A549 (cell line): Measurements from ENCODE around the gene RANBP3. TPM values are rescaled to one million over a fixed set of nuclear protein-coding genes. Genes with fewer than 3 reads are reported as not detected.

Source experiments
- ATAC-seq, 2 experiments: fragments of 200-7000 bp in 1 of 2; fragments of >200 bp in 1 of 2; cut with Nextera tagmentation in 1 of 2; cut with Tn5 transposase in 1 of 2; 3 replicates each; pipeline versions ENCODE4 v1.8.0 to v1.9.1; 2018 to 2020; ENCODE audit warnings: mild to moderate bottlenecking in 1 of 2, moderate library complexity in 1 of 2
- CTCF ChIA-PET: fragments of 300-600 bp; sonication (Branson Sonifier 250); formaldehyde crosslinking; extraction: SDS; loops from one replicate; lab custom pipeline; 2021; ENCODE audit warnings: antibody characterized with exemption, inconsistent platforms; lab: Yijun Ruan, JAX
- POLR2A ChIA-PET: fragments of 350-600 bp; formaldehyde crosslinking; extraction: SDS; loops from one replicate; lab custom pipeline; 2021; ENCODE audit warnings: antibody characterized with exemption, inconsistent platforms; lab: Yijun Ruan, JAX
- DNase-seq, 2 experiments: peaks; one replicate each; pipeline versions ENCODE4 v3.0.0 to v3.0.0-alpha.2; 2011 to 2016; ENCODE audit warnings: low read depth in 1 of 2, low spot score in 1 of 2
- FAIRE-seq: peaks from 2 replicates; lab custom pipeline; 2011; peaks lifted over from hg19 to GRCh38; lab: Jason Lieb, UNC
- H3K27ac ChIP-seq, 2 experiments: fragments of >200 bp; sonication (Bioruptor Twin); formaldehyde crosslinking; 3 replicates each; pipeline ENCODE4 v1.5.1; 2016 to 2017
- H3K4me1 ChIP-seq: fragments of >200 bp; sonication (Bioruptor Twin); formaldehyde crosslinking; 3 replicates; pipeline ENCODE4 v1.6.1; 2016
- H3K4me2 ChIP-seq: fragments of >200 bp; sonication (Bioruptor Twin); formaldehyde crosslinking; 3 replicates; pipeline ENCODE4 v1.6.1; 2016
- H3K4me3 ChIP-seq: fragments of >200 bp; sonication (Bioruptor Twin); formaldehyde crosslinking; 3 replicates; pipeline ENCODE4 v1.5.1; 2016
- H3K9me3 ChIP-seq: fragments of >200 bp; sonication (Bioruptor Twin); formaldehyde crosslinking; 3 replicates; pipeline ENCODE4 v1.6.1; 2016
- BCL3 ChIP-seq: fragments of >200 bp; sonication (Bioruptor Twin); formaldehyde crosslinking; IDR thresholded peaks from 3 replicates; pipeline ENCODE4 v1.6.1; 2016
- BHLHE40 ChIP-seq: IDR thresholded peaks from 2 replicates; pipeline ENCODE4 v1.6.1; 2012; ENCODE audit warnings: low read depth, low read length, inconsistent platforms
- CEBPB ChIP-seq, 2 experiments: fragments of >200 bp in 1 of 2; sonication (Bioruptor Twin) in 1 of 2; formaldehyde crosslinking in 1 of 2; IDR thresholded peaks; 2 replicates each; pipeline ENCODE4 v1.6.1; 2012 to 2016
- E2F6 ChIP-seq: IDR thresholded peaks from 2 replicates; pipeline ENCODE4 v1.6.1; 2012; ENCODE audit warnings: low read depth, borderline replicate concordance
- EHMT2 ChIP-seq: fragments of 200-600 bp; sonication (generic); IDR thresholded peaks from 2 replicates; pipeline ENCODE4 v1.6.1; 2016; ENCODE audit warnings: antibody characterized with exemption, low read depth, mild to moderate bottlenecking, moderate library complexity
- EP300 ChIP-seq, 2 experiments: fragments of >200 bp; sonication (Bioruptor Twin); formaldehyde crosslinking; IDR thresholded peaks; 2 replicates in 1 of 2; 3 replicates in 1 of 2; pipeline ENCODE4 v1.6.1; 2016 to 2017
- FOSL2 ChIP-seq, 2 experiments: fragments of 450-650 bp in 1 of 2; fragments of >200 bp in 1 of 2; sonication (Bioruptor Twin) in 1 of 2; formaldehyde crosslinking; IDR thresholded peaks; 2 replicates each; pipeline versions ENCODE4 v1.5.0 to v1.6.1; 2016 to 2020; ENCODE audit warnings: mild to moderate bottlenecking in 1 of 2, moderate library complexity in 1 of 2
- GATA3 ChIP-seq: IDR thresholded peaks from 2 replicates; pipeline ENCODE4 v1.6.1; 2012; ENCODE audit warnings: borderline replicate concordance
- HDAC2 ChIP-seq: fragments of 200-600 bp; sonication (generic); IDR thresholded peaks from 2 replicates; pipeline ENCODE4 v1.6.1; 2016
- HOXB13 ChIP-seq: fragments of 250-450 bp; sonication (Bioruptor Pico); IDR thresholded peaks from 2 replicates; pipeline ENCODE4 v1.5.0; 2020; ENCODE audit warnings: low read depth, mild to moderate bottlenecking, moderate library complexity
- JUN ChIP-seq, 2 experiments: fragments of >200 bp; sonication (Bioruptor Twin); formaldehyde crosslinking; IDR thresholded peaks; 2 replicates in 1 of 2; 3 replicates in 1 of 2; pipeline ENCODE4 v1.6.1; 2016 to 2017
- KDM5A ChIP-seq: fragments of 200-600 bp; sonication (generic); IDR thresholded peaks from 2 replicates; pipeline ENCODE4 v1.6.1; 2016; ENCODE audit warnings: antibody characterized with exemption, mild to moderate bottlenecking
- NFE2L2 ChIP-seq: fragments of 150-350 bp; conservative IDR thresholded peaks from 2 replicates; pipeline ENCODE4 v1.6.1; 2014; ENCODE audit warnings: low read length
- NR3C1 ChIP-seq: fragments of >200 bp; sonication (Bioruptor Twin); formaldehyde crosslinking; IDR thresholded peaks from 3 replicates; pipeline ENCODE4 v1.6.1; 2017
- RNF2 ChIP-seq: fragments of 200-600 bp; sonication (generic); IDR thresholded peaks from 2 replicates; pipeline ENCODE4 v1.6.1; 2016; ENCODE audit warnings: low read depth, mild to moderate bottlenecking, antibody characterized with exemption, moderate library complexity, borderline replicate concordance
- SMC3 ChIP-seq: fragments of >200 bp; sonication (Bioruptor Twin); formaldehyde crosslinking; IDR thresholded peaks from 3 replicates; pipeline ENCODE4 v1.6.1; 2018; ENCODE audit warnings: inconsistent platforms
- ZFP36 ChIP-seq: fragments of 450-650 bp; IDR thresholded peaks from 2 replicates; pipeline ENCODE4 v1.6.1; 2014; ENCODE audit warnings: borderline replicate concordance; ENCODE audit not compliant: partially characterized antibody
- ZSCAN20 ChIP-seq: fragments of 250-450 bp; sonication (Bioruptor Pico); IDR thresholded peaks from 2 replicates; pipeline ENCODE4 v1.8.0; 2022; ENCODE audit warnings: mild to moderate bottlenecking, moderate library complexity
- WGBS: methylation state at CpG from one replicate; pipeline ENCODE4 v1.1.6; 2017; ENCODE audit errors: missing lambda C conversion rate; 5-methylcytosine and 5-hydroxymethylcytosine counted together
- polyA plus RNA-seq, 4 experiments: library from polyadenylated mRNA; depleted of rRNA in 3 of 4; stranded (reverse); fragments of >200 nt; fragmentation: RNase III in 1 of 4; extraction: RNeasy Plus Mini Kit Qiagen cat#74134 plus additional on column Dnase treatment in 1 of 4; gene quantifications; 2 replicates in 3 of 4; 3 replicates in 1 of 4; pipeline ENCODE4 v1.2.3, GENCODE V29; 2011 to 2017
- TF ChIP-seq, protein P1 (sequence below): fragments of 250-450 bp; sonication (Bioruptor Pico); IDR thresholded peaks from 2 replicates; pipeline ENCODE4 v1.5.0; 2020; ENCODE audit warnings: low read depth, mild to moderate bottlenecking, moderate library complexity
- TF ChIP-seq, protein P2 (sequence below): fragments of >200 bp; sonication (Bioruptor Twin); formaldehyde crosslinking; IDR thresholded peaks from 3 replicates; pipeline ENCODE4 v1.5.1; 2016

RANBP3 gene
- polyA plus RNA-seq, 2 of the 4 experiments (the other 2 are of a cell fraction), result 39.2 to 53.5 TPM

DNA sequence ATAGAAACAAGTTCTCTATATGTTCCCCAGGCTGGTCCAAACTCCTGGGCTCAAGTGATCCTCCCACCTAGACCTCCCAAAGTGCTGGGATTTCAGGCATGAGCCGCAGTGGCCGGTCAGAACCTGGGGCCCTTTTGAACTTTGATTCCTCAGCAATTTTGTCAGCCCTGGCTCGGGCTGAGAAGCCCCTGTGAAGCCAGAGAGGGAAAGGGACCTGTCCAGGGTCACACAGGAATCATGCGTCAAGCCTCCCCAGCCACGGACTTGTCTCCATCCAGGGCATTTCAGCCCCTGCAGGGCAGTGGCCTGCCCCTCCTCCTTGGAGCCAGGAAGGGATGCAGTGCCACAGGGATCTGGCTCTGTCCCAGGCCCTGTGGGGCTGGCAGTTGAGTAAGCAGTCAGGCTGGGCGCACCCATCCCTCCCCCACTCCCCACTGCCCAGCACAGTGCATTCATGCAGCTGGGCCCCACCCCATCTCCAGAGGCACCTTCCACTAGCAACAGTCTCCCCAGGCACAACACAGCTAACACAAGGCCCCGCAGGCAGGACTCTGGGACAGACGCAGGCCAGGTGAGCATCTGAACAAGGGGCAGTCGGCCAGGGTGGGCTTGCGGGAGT is 64.1 kb downstream of the RANBP3 start, which contains the start of gene CAPS:
CAPS (plus strand) TSS at position 516 of the 619 bp plus-strand sequence. CDS start 153 bp downstream, outside the sequence.
- no peak within 1 kb of the TSS for H3K4me3 ChIP-seq
- CTCF ChIA-PET, result interaction anchor here (1.2 kb wide), 1 partner anchor 110 kb away, joined by 4 read pairs; the partner anchor contains the start of gene NRTN
- TF ChIP-seq EHMT2, result no peak
- no peak for TF ChIP-seq E2F6
- TF ChIP-seq BHLHE40, result no peak
- FAIRE-seq (no peak), DNase-seq (peak; percentile 26 to 50), ATAC-seq (peak; percentile 51 to 73)
- no peaks in the 10 kb centered on the region for H3K9me3 ChIP-seq
- WGBS, result 65% methylated on average over 5 of the region's 10 CpGs
- H3K4me2 ChIP-seq, result peak within 1 kb of the TSS; percentile 58
- POLR2A ChIA-PET, result no interaction called here
- H3K4me1 ChIP-seq, result peaks cover 15% of the 10 kb centered on the region
- H3K27ac ChIP-seq, result peak within 1 kb of the TSS; percentile 59 to 76

- CTCF ChIA-PET, result no interaction called here
- DNase-seq (no peak), FAIRE-seq (no peak), ATAC-seq (no peak)
- 77% methylated on average over 1 of the region's 1 CpG for WGBS
- Histone ChIP-seq H3K27ac (no peak overlapping the region), H3K4me2 (no peak overlapping the region), H3K4me3 (no peak overlapping the region), H3K4me1 (peaks cover 15% of the 10 kb centered on the region), H3K9me3 (no peaks in the 10 kb centered on the region)
- TF ChIP-seq ZFP36 (no peak), HOXB13 (CRISPR knock-in tag) (no peak), JUN (IDR thresholded peaks at IDR 0.05) (no peak), RNF2 (no peak), NFE2L2 (no peak), EP300 (IDR thresholded peaks at IDR 0.05) (no peak), KDM5A (no peak), CEBPB (IDR thresholded peaks at IDR 0.05) (no peak), SMC3 (no peak), GATA3 (no peak), BCL3 (no peak), FOSL2 (IDR thresholded peaks at IDR 0.05) (no peak), FOSL2 (CRISPR knock-in tag; IDR thresholded peaks at IDR 0.05) (no peak), HDAC2 (no peak), NR3C1 (no peak), BHLHE40 (no peak), ZSCAN20 (CRISPR knock-in tag) (no peak)
- TF ChIP-seq, protein P1, sequence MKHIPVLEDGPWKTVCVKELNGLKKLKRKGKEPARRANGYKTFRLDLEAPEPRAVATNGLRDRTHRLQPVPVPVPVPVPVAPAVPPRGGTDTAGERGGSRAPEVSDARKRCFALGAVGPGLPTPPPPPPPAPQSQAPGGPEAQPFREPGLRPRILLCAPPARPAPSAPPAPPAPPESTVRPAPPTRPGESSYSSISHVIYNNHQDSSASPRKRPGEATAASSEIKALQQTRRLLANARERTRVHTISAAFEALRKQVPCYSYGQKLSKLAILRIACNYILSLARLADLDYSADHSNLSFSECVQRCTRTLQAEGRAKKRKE (CRISPR knock-in tag), result no peak
- TF ChIP-seq, protein P2, sequence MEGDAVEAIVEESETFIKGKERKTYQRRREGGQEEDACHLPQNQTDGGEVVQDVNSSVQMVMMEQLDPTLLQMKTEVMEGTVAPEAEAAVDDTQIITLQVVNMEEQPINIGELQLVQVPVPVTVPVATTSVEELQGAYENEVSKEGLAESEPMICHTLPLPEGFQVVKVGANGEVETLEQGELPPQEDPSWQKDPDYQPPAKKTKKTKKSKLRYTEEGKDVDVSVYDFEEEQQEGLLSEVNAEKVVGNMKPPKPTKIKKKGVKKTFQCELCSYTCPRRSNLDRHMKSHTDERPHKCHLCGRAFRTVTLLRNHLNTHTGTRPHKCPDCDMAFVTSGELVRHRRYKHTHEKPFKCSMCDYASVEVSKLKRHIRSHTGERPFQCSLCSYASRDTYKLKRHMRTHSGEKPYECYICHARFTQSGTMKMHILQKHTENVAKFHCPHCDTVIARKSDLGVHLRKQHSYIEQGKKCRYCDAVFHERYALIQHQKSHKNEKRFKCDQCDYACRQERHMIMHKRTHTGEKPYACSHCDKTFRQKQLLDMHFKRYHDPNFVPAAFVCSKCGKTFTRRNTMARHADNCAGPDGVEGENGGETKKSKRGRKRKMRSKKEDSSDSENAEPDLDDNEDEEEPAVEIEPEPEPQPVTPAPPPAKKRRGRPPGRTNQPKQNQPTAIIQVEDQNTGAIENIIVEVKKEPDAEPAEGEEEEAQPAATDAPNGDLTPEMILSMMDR, result no peak
- POLR2A ChIA-PET, result no interaction called here
Measured at GRCh38 chr19:5911366-5911765, 66.6 kb downstream of the RANBP3 start.
